Astrocyte of the cerebellum (primary cell): Measurements from ENCODE around the gene SNUPN.
"Not testable (repeated sequence)": the region's sequence is repeated elsewhere in the genome, so short reads cannot be mapped to it uniquely, and the experiment has no call there.

ENCODE experiments used
- DNase-seq: peaks from one replicate; pipeline ENCODE4 v3.0.0-alpha.2; 2011; ENCODE audit warnings: low read depth
- H3K4me3 ChIP-seq: 2 replicates; pipeline ENCODE4 v1.5.1; 2011; ENCODE audit warnings: mild to moderate bottlenecking, low read depth, low read length, moderate library complexity
- in situ Hi-C: cut with HindIII; loops from 2 replicates; pipeline ENCODE4 v1.10.0; 2017; ENCODE audit warnings: low sequenced_read_pairs
- TF ChIP-seq, protein P1 (sequence below): IDR thresholded peaks from 2 replicates; pipeline ENCODE4 v1.5.1; 2012; ENCODE audit warnings: low read length, low read depth, moderate library complexity, mild to moderate bottlenecking; ENCODE audit errors: missing control alignments

SNUPN gene

GRCh38 chr15:75637245-75638009, 11.9 kb upstream of the SNUPN start:
- TF ChIP-seq, protein P1, sequence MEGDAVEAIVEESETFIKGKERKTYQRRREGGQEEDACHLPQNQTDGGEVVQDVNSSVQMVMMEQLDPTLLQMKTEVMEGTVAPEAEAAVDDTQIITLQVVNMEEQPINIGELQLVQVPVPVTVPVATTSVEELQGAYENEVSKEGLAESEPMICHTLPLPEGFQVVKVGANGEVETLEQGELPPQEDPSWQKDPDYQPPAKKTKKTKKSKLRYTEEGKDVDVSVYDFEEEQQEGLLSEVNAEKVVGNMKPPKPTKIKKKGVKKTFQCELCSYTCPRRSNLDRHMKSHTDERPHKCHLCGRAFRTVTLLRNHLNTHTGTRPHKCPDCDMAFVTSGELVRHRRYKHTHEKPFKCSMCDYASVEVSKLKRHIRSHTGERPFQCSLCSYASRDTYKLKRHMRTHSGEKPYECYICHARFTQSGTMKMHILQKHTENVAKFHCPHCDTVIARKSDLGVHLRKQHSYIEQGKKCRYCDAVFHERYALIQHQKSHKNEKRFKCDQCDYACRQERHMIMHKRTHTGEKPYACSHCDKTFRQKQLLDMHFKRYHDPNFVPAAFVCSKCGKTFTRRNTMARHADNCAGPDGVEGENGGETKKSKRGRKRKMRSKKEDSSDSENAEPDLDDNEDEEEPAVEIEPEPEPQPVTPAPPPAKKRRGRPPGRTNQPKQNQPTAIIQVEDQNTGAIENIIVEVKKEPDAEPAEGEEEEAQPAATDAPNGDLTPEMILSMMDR = no peak
- in situ Hi-C loops = loop anchor here (25.0 kb wide), 2 partner anchors 175 kb away; partner anchors contain the start of gene SIN3A
- no peak overlapping the region for H3K4me3 ChIP-seq
- DNase-seq = no peak

GRCh38 chr15:75636026-75636425, 10.5 kb upstream of the SNUPN start:
- TF ChIP-seq, protein P1 = no peak
- in situ Hi-C loops = loop anchor here (25.0 kb wide), 2 partner anchors 174 to 176 kb away; partner anchors contain the start of gene SIN3A
- H3K4me3 ChIP-seq = no peak overlapping the region
- no peak for DNase-seq

DNA sequence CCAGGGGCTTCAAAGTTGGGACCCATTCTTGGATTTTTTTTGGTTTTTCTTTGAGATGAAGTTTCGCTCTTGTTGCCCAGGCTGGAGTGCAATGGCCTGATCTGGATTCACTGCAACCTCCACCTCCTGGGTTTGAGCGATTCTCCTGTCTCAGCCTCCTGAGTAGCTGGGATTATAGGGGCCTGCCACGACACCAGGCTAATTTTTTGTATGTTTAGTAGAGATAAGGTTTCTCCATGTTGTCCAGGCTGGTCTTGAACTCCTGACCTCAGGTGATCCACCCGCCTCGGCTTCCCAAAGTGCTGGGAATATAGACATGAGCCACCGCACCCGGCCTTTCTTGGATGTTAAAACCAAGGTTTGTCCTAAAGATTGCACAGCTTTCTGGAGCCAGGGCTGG, 8.4 kb upstream of the SNUPN start:
- DNase-seq, H3K4me3 ChIP-seq: not testable (repeated sequence)
- in situ Hi-C loops = loop anchor here (25.0 kb wide), 2 partner anchors 172 to 178 kb away; partner anchors contain the start of gene SIN3A

DNA sequence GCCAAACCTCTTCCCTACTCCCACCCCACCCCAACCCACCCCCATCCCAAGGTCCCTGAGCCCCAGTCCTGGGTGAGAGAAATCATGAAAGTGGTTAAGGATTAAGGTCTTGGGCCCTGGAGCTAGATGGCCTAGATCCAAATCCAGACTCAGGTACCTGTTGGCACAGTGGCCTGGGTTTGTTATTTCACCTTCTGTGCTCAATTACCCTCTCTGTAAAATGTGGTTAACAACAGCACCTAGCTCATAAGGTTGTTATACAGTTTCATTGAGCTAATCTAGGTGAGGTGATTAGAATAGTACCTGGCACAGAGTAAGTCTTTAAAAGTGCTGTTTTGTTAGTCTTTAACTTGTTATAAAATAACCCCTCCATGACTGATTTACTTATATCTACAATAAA, 6.4 kb upstream of the SNUPN start:
- in situ Hi-C loops = loop anchor here (25.0 kb wide), 2 partner anchors 170 to 180 kb away; partner anchors contain the start of gene SIN3A
- TF ChIP-seq, protein P1 = no peak
- DNase-seq = no peak
- no peak overlapping the region for H3K4me3 ChIP-seq

DNA sequence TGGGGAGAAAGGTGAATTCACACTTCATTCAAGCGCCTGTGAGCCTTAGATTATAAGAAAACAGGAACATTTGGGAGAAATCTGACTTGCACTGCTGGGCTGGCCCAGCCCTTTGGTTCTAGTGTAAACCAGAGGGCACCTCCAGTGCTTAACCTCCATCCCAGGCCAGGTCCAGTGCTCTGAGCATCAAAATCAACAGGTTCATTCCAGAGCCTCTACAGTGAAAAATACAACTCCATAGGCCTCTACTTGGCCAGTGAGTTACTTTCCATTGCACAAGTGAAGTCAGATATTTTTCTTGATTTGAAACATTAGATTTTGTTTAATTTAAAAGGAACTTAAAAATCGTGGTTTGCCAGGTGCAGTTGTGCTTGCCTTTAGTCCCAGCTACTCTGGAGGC, 3.0 kb downstream of the SNUPN start:
- TF ChIP-seq, protein P1 = no peak
- H3K4me3 ChIP-seq = no peak overlapping the region
- no peak for DNase-seq
- in situ Hi-C loops = no loop called here

GRCh38 chr15:75620841-75621391, 4.6 kb downstream of the SNUPN start:
- TF ChIP-seq, protein P1 = peak; percentile 29
- peak overlapping the region; percentile 14 for H3K4me3 ChIP-seq
- in situ Hi-C loops = no loop called here
- DNase-seq = peak; percentile 64
